IPS DF 6.9 (cell line): Measurements from ENCODE around the gene PHEX.

Source experiments
- DNase-seq: peaks from one replicate; pipeline ENCODE4 v3.0.0-alpha.2; 2013; ENCODE audit warnings: low read depth, low spot score
- H3K27ac ChIP-seq: one replicate; pipeline ENCODE4 v1.5.1; 2013; ENCODE audit warnings: low read length, control low read depth
- H3K27me3 ChIP-seq: 2 replicates; pipeline ENCODE4 v1.6.1; 2013; ENCODE audit warnings: mild to moderate bottlenecking, low read length; ENCODE audit not compliant: control insufficient read depth, insufficient read depth
- H3K36me3 ChIP-seq: 2 replicates; pipeline ENCODE4 v1.6.1; 2013; ENCODE audit warnings: low read length; ENCODE audit not compliant: control insufficient read depth, insufficient read depth
- H3K4me1 ChIP-seq: 2 replicates; pipeline ENCODE4 v1.6.1; 2013; ENCODE audit warnings: low read length; ENCODE audit not compliant: control insufficient read depth, insufficient read depth
- H3K4me3 ChIP-seq: 2 replicates; pipeline ENCODE4 v1.5.1; 2013; ENCODE audit warnings: mild to moderate bottlenecking, low read length
- H3K9me3 ChIP-seq: 2 replicates; pipeline ENCODE4 v1.6.1; 2013; ENCODE audit warnings: low read length, inconsistent platforms; ENCODE audit not compliant: control insufficient read depth, insufficient read depth
- WGBS: extraction: QIAGEN DNeasy Blood & Tissue Kit; methylation state at CpG from one replicate; pipeline ENCODE4 v1.1.7; 2013; ENCODE audit warnings: mixed read lengths, missing lambda C conversion rate; ENCODE audit not compliant: insufficient read length, insufficient coverage; 5-methylcytosine and 5-hydroxymethylcytosine counted together

PHEX gene

GRCh38 chrX:22037911-22038537 lies 5.9 kb downstream of the PHEX start:
- no peaks in the 10 kb centered on the region for H3K36me3 ChIP-seq
- H3K27me3 ChIP-seq: no peaks in the 10 kb centered on the region
- no peaks in the 10 kb centered on the region for H3K4me1 ChIP-seq
- H3K27ac ChIP-seq: no peak overlapping the region
- H3K9me3 ChIP-seq: no peaks in the 10 kb centered on the region
- no peak overlapping the region for H3K4me3 ChIP-seq
- DNase-seq: no peak
- WGBS: no CpG with 5 or more reads among the region's 13 CpGs

GRCh38 chrX:22039541-22039940 lies 7.4 kb downstream of the PHEX start:
- DNase-seq: no peak
- Histone ChIP-seq H3K36me3 (no peaks in the 10 kb centered on the region), H3K4me1 (no peaks in the 10 kb centered on the region), H3K9me3 (no peaks in the 10 kb centered on the region), H3K4me3 (no peak overlapping the region), H3K27me3 (no peaks in the 10 kb centered on the region), H3K27ac (no peak overlapping the region)
- no CpG with 5 or more reads among the region's 6 CpGs for WGBS

GRCh38 chrX:22040184-22040583 lies 8.1 kb downstream of the PHEX start:
- Histone ChIP-seq H3K27ac (no peak overlapping the region), H3K4me1 (no peaks in the 10 kb centered on the region), H3K4me3 (no peak overlapping the region), H3K36me3 (no peaks in the 10 kb centered on the region), H3K27me3 (no peaks in the 10 kb centered on the region), H3K9me3 (no peaks in the 10 kb centered on the region)
- no CpG with 5 or more reads among the region's 2 CpGs for WGBS
- no peak for DNase-seq

GRCh38 chrX:22041907-22042530 lies 9.9 kb downstream of the PHEX start:
- Histone ChIP-seq H3K27me3 (no peaks in the 10 kb centered on the region), H3K36me3 (no peaks in the 10 kb centered on the region), H3K9me3 (no peaks in the 10 kb centered on the region), H3K4me1 (no peaks in the 10 kb centered on the region), H3K4me3 (no peak overlapping the region), H3K27ac (no peak overlapping the region)
- WGBS: no CpG with 5 or more reads among the region's 11 CpGs
- DNase-seq: no peak

GRCh38 chrX:22043872-22044271 lies 11.7 kb downstream of the PHEX start:
- Histone ChIP-seq H3K9me3 (no peaks in the 10 kb centered on the region), H3K27ac (no peak overlapping the region), H3K27me3 (no peaks in the 10 kb centered on the region), H3K36me3 (no peaks in the 10 kb centered on the region), H3K4me1 (no peaks in the 10 kb centered on the region), H3K4me3 (no peak overlapping the region)
- DNase-seq: peak; percentile 13
- no CpG with 5 or more reads among the region's 4 CpGs for WGBS

GRCh38 chrX:22047468-22047867 lies 15.3 kb downstream of the PHEX start:
- H3K4me1 ChIP-seq: no peaks in the 10 kb centered on the region

GRCh38 chrX:22053481-22053880 lies 21.4 kb downstream of the PHEX start:
- Histone ChIP-seq H3K36me3 (no peaks in the 10 kb centered on the region), H3K4me3 (no peak overlapping the region), H3K27ac (no peak overlapping the region), H3K4me1 (no peaks in the 10 kb centered on the region), H3K27me3 (no peaks in the 10 kb centered on the region), H3K9me3 (no peaks in the 10 kb centered on the region)
- no CpG with 5 or more reads among the region's 3 CpGs for WGBS
- no peak for DNase-seq

More at GRCh38 chrX:22047468-22047867, 15.3 kb downstream of the PHEX start:
- H3K27ac ChIP-seq: no peak overlapping the region
- H3K27me3 ChIP-seq: no peaks in the 10 kb centered on the region
- H3K36me3 ChIP-seq: no peaks in the 10 kb centered on the region
- no peak overlapping the region for H3K4me3 ChIP-seq
- DNase-seq: no peak
- whole genome bisulfite sequencing: no CpG with 5 or more reads among the region's 2 CpGs
- H3K9me3 ChIP-seq: no peaks in the 10 kb centered on the region

GRCh38 chrX:22056235-22056634 lies 24.1 kb downstream of the PHEX start:
- no CpG with 5 or more reads among the region's 2 CpGs for WGBS
- Histone ChIP-seq H3K4me3 (no peak overlapping the region), H3K27ac (no peak overlapping the region), H3K9me3 (no peaks in the 10 kb centered on the region), H3K27me3 (no peaks in the 10 kb centered on the region), H3K4me1 (no peaks in the 10 kb centered on the region), H3K36me3 (no peaks in the 10 kb centered on the region)
- no peak for DNase-seq

- Histone ChIP-seq H3K4me3 (no peak overlapping the region), H3K36me3 (no peaks in the 10 kb centered on the region), H3K27me3 (no peaks in the 10 kb centered on the region), H3K9me3 (no peaks in the 10 kb centered on the region), H3K27ac (no peak overlapping the region), H3K4me1 (no peaks in the 10 kb centered on the region)
- no CpG with 5 or more reads among the region's 3 CpGs for WGBS
- DNase-seq: no peak
Observed at GRCh38 chrX:22057667-22058066, 25.5 kb downstream of the PHEX start.

GRCh38 chrX:22059775-22060174 lies 27.6 kb downstream of the PHEX start:
- DNase-seq: no peak
- Histone ChIP-seq H3K27ac (no peak overlapping the region), H3K4me3 (no peak overlapping the region), H3K9me3 (no peaks in the 10 kb centered on the region), H3K27me3 (no peaks in the 10 kb centered on the region), H3K4me1 (no peaks in the 10 kb centered on the region), H3K36me3 (no peaks in the 10 kb centered on the region)
- WGBS: no CpG with 5 or more reads among the region's 1 CpG
